Peyer's patch (tissue), 4 donors: ENCODE measurements around the gene PHKA1.
"Not testable (repeated sequence)": the region's sequence is repeated elsewhere in the genome, so short reads cannot be mapped to it uniquely, and the experiment has no call there.

ENCODE experiments used
- POLR2A ChIP-seq, 2 donors: fragments of 450-650 bp; IDR thresholded peaks; one replicate each; pipeline ENCODE4 v1.5.1; 2017; ENCODE audit warnings: antibody characterized with exemption in 2 of 2, mild to moderate bottlenecking in 2 of 2, moderate library complexity in 2 of 2
- TF ChIP-seq, protein P1 (sequence below), 6 experiments: fragments of 450-650 bp in 4 of 6; fragments of 200-600 bp in 2 of 6; sonication (generic) in 1 of 6; IDR thresholded peaks; one replicate each; pipeline ENCODE4 v1.5.1; 2017 to 2019; ENCODE audit warnings: antibody characterized with exemption in 6 of 6, mild to moderate bottlenecking in 3 of 6, moderate library complexity in 1 of 6

GRCh38 chrX:72745546-72745945, 31.4 kb upstream of the PHKA1 start:
- TF ChIP-seq, protein P1, sequence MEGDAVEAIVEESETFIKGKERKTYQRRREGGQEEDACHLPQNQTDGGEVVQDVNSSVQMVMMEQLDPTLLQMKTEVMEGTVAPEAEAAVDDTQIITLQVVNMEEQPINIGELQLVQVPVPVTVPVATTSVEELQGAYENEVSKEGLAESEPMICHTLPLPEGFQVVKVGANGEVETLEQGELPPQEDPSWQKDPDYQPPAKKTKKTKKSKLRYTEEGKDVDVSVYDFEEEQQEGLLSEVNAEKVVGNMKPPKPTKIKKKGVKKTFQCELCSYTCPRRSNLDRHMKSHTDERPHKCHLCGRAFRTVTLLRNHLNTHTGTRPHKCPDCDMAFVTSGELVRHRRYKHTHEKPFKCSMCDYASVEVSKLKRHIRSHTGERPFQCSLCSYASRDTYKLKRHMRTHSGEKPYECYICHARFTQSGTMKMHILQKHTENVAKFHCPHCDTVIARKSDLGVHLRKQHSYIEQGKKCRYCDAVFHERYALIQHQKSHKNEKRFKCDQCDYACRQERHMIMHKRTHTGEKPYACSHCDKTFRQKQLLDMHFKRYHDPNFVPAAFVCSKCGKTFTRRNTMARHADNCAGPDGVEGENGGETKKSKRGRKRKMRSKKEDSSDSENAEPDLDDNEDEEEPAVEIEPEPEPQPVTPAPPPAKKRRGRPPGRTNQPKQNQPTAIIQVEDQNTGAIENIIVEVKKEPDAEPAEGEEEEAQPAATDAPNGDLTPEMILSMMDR (IDR thresholded peaks at IDR 0.05) = not testable (repeated sequence)
- not testable (repeated sequence) for TF ChIP-seq POLR2A (IDR thresholded peaks at IDR 0.05)
